Suprapubic skin (tissue), 3 donors: ENCODE measurements around the gene TMEM52.

Experiments
- CTCF ChIP-seq, 2 donors: fragments of 200-600 bp in 1 of 2; fragments of 450-650 bp in 1 of 2; sonication (generic) in 1 of 2; IDR thresholded peaks; one replicate each; pipeline ENCODE4 v1.5.1; 2016 to 2019; ENCODE audit warnings: antibody characterized with exemption in 2 of 2, mild to moderate bottlenecking in 1 of 2, moderate library complexity in 1 of 2
- POLR2AphosphoS5 ChIP-seq, 3 donors: sonication (generic); formaldehyde crosslinking; IDR thresholded peaks; one replicate each; pipeline ENCODE4 v1.6.1; 2017; ENCODE audit warnings: antibody characterized with exemption in 3 of 3

- no peak for TF ChIP-seq POLR2AphosphoS5 (IDR thresholded peaks at IDR 0.05)
- no peak for TF ChIP-seq CTCF (IDR thresholded peaks at IDR 0.05)
Measured at GRCh38 chr1:1879942-1880341, 39.1 kb downstream of the TMEM52 start.
